HCT116 (cell line): ENCODE results near the gene SRPK3. TPM values are rescaled to one million over a fixed set of nuclear protein-coding genes. Genes with fewer than 3 reads are reported as not detected.
A peak's percentile ranks its signal among the peaks of the same experiment; 100 is the strongest.

Experiments used
- ATAC-seq: fragments of 200-7000 bp; cut with Tn5 transposase; 2 replicates; pipeline ENCODE4 v1.9.1; 2020; ENCODE audit warnings: mild to moderate bottlenecking, moderate library complexity
- BruUV-seq: library from RNA; stranded (reverse); fragments of 400-500 nt; replicated peaks from 2 replicates; lab custom pipeline; 2021; lab: Mats Ljungman, UMichigan
- CTCF ChIA-PET: fragments of 300-600 bp; sonication (Branson Sonifier 250); formaldehyde crosslinking; loops from one replicate; lab custom pipeline; 2021; ENCODE audit warnings: antibody characterized with exemption; lab: Charles Lee
- POLR2A ChIA-PET: fragments of 300-600, 350-600 bp; sonication (Branson Sonifier 250); formaldehyde crosslinking; loops from one replicate; lab custom pipeline; 2021; ENCODE audit warnings: antibody characterized with exemption; lab: Charles Lee
- RAD21 ChIA-PET, 2 experiments: fragments of 300-600 bp; sonication (Branson Sonifier 250); formaldehyde crosslinking; loops; one replicate each; lab custom pipeline; 2023; ENCODE audit warnings: low total read pairs in 2 of 2; ENCODE audit not compliant: uncharacterized antibody in 2 of 2, unreplicated experiment in 2 of 2, low non-redundant PET in 1 of 2; lab: Charles Lee
- DNase-seq: peaks from one replicate; pipeline ENCODE4 v3.0.0-alpha.2; 2010; ENCODE audit warnings: low read depth, low spot score
- H2AFZ ChIP-seq: fragments of 200-600 bp; shearing (Covaris generic), sonication (generic); 2 replicates; pipeline ENCODE4 v1.6.1; 2017; ENCODE audit warnings: low read depth, mixed run types, mixed read lengths, antibody characterized with exemption, low read length; ENCODE audit not compliant: poor library complexity, severe bottlenecking
- H3K27ac ChIP-seq: 2 replicates; pipeline ENCODE4 v1.5.1; 2012; ENCODE audit warnings: low read depth, low read length
- H3K27me3 ChIP-seq: fragments of 200-600 bp; sonication (generic); 2 replicates; pipeline ENCODE4 v1.6.1; 2016; ENCODE audit warnings: mixed run types, low read length, mixed read lengths; ENCODE audit not compliant: insufficient read depth
- H3K36me3 ChIP-seq, 2 experiments: fragments of 200-500 bp in 1 of 2; fragments of 200-600 bp in 1 of 2; sonication (Bioruptor generic) in 1 of 2; sonication (generic) in 1 of 2; 2 replicates each; pipeline versions ENCODE4 v1.5.1 to v1.6.1; 2014 to 2016; ENCODE audit warnings: low read length in 2 of 2, inconsistent platforms in 1 of 2, mixed read lengths in 1 of 2, mixed run types in 1 of 2; ENCODE audit not compliant: insufficient read depth in 2 of 2, control insufficient read depth in 1 of 2
- H3K4me1 ChIP-seq, 2 experiments: fragments of 200-600 bp in 1 of 2; sonication (generic) in 1 of 2; 2 replicates each; pipeline versions ENCODE4 v1.5.1 to v1.6.1; 2012 to 2017; ENCODE audit warnings: low read length in 2 of 2, inconsistent platforms in 1 of 2, mild to moderate bottlenecking in 1 of 2, mixed read lengths in 1 of 2, mixed run types in 1 of 2, moderate library complexity in 1 of 2; ENCODE audit not compliant: insufficient read depth in 2 of 2, control insufficient read depth in 1 of 2
- H3K4me2 ChIP-seq: fragments of 200-600 bp; sonication (generic); 2 replicates; pipeline ENCODE4 v1.6.1; 2017; ENCODE audit warnings: mixed run types, low read length, mixed read lengths
- H3K4me3 ChIP-seq, 2 experiments: fragments of 200-600 bp in 1 of 2; sonication (generic) in 1 of 2; replicated peaks in 1 of 2; 2 replicates each; pipeline ENCODE4 v1.5.1; 2011 to 2016; ENCODE audit warnings: low read length in 2 of 2, control low read depth in 1 of 2, low read depth in 1 of 2, mild to moderate bottlenecking in 1 of 2, mixed read lengths in 1 of 2, mixed run types in 1 of 2
- H3K79me2 ChIP-seq: fragments of 200-600 bp; sonication (generic); 2 replicates; pipeline ENCODE4 v1.6.1; 2017; ENCODE audit warnings: mild to moderate bottlenecking, mixed run types, low read length, moderate library complexity, mixed read lengths; ENCODE audit not compliant: insufficient read depth
- H3K9ac ChIP-seq: fragments of 200-600 bp; sonication (generic); 2 replicates; pipeline ENCODE4 v1.6.1; 2016; ENCODE audit warnings: low read length, mixed read lengths
- H3K9me2 ChIP-seq: fragments of 200-600 bp; sonication (generic), shearing (Covaris generic); 2 replicates; pipeline ENCODE4 v1.6.1; 2017; ENCODE audit warnings: mixed run types, mild to moderate bottlenecking, moderate library complexity; ENCODE audit not compliant: insufficient read depth
- H3K9me3 ChIP-seq, 2 experiments: fragments of 200-500 bp in 1 of 2; fragments of 200-600 bp in 1 of 2; sonication (Bioruptor generic) in 1 of 2; sonication (generic) in 1 of 2; 2 replicates each; pipeline ENCODE4 v1.6.1; 2014 to 2017; ENCODE audit warnings: low read length in 2 of 2, mixed read lengths in 2 of 2, inconsistent platforms in 1 of 2, low read depth in 1 of 2, mild to moderate bottlenecking in 1 of 2, mixed run types in 1 of 2, moderate library complexity in 1 of 2; ENCODE audit not compliant: control insufficient read depth in 1 of 2, insufficient read depth in 1 of 2
- H4K20me1 ChIP-seq: fragments of 200-600 bp; sonication (generic), shearing (Covaris generic); 2 replicates; pipeline ENCODE4 v1.6.1; 2017; ENCODE audit warnings: mixed run types, mild to moderate bottlenecking, moderate library complexity; ENCODE audit not compliant: insufficient read depth
- CEBPB ChIP-seq: IDR thresholded peaks from 2 replicates; pipeline ENCODE4 v1.6.1; 2012; ENCODE audit warnings: low read depth
- ELF1 ChIP-seq: IDR thresholded peaks from 2 replicates; pipeline ENCODE4 v1.6.1; 2012; ENCODE audit warnings: low read depth, borderline replicate concordance
- EZH2phosphoT487 ChIP-seq: fragments of 200-600 bp; IDR thresholded peaks from 2 replicates; pipeline ENCODE4 v1.6.1; 2018; ENCODE audit warnings: antibody characterized with exemption, borderline replicate concordance
- POLR2A ChIP-seq: IDR thresholded peaks from 2 replicates; pipeline ENCODE4 v1.7.0; 2011; ENCODE audit warnings: borderline replicate concordance; ENCODE audit not compliant: insufficient read depth, insufficient read length; ENCODE audit errors: extremely low read depth
- SIN3A ChIP-seq: IDR thresholded peaks from 2 replicates; pipeline ENCODE4 v1.6.1; 2012; ENCODE audit warnings: low read depth
- SP1 ChIP-seq: IDR thresholded peaks from 2 replicates; pipeline ENCODE4 v1.6.1; 2012; ENCODE audit warnings: low read depth
- ZFX ChIP-seq: fragments of 450-650 bp; IDR thresholded peaks from 2 replicates; pipeline ENCODE4 v1.6.1; 2017
- intact Hi-C: fragments of 100-400 bp; cut with micrococcal nuclease; formaldehyde crosslinking; loops from 2 replicates; pipeline ENCODE4 v1.10.0; 2022
- total RNA-seq: library from RNA; stranded (reverse); gene quantifications from one replicate; pipeline ENCODE4 v1.2.1, GENCODE V29; 2021; ENCODE audit not compliant: unreplicated experiment
- TF ChIP-seq, protein P1 (sequence below), 3 experiments: fragments of 200-600 bp in 1 of 3; sonication (generic) in 1 of 3; IDR thresholded peaks in 2 of 3; conservative IDR thresholded peaks in 1 of 3; 2 replicates each; pipeline ENCODE4 v1.5.1; 2012 to 2017; ENCODE audit warnings: low read depth in 2 of 3, low read length in 2 of 3, antibody characterized with exemption in 1 of 3, borderline replicate concordance in 1 of 3, control low read depth in 1 of 3, mild to moderate bottlenecking in 1 of 3, mixed read lengths in 1 of 3, mixed run types in 1 of 3, moderate library complexity in 1 of 3; ENCODE audit not compliant: insufficient read depth in 1 of 3
- TF ChIP-seq, protein P2 (sequence below): IDR thresholded peaks from 2 replicates; pipeline ENCODE4 v1.6.1; 2012

SRPK3 gene
- total RNA-seq, 1 experiment from 2014 or later, result not detected

DNA sequence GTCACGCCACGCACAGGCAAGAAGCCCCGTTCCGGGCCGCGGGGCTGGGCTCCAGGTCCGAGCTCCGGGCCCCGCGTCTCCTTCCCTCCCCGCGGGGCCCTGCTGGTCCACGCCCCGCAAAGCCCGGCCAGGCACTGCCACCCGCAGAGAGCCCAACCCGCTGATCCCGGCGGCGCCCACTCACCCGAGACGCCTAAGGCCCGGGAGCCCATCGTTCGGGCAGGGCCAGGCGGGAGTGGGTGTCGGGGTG is 48.6 kb downstream of the SRPK3 start (continued):
- TF ChIP-seq, protein P1, sequence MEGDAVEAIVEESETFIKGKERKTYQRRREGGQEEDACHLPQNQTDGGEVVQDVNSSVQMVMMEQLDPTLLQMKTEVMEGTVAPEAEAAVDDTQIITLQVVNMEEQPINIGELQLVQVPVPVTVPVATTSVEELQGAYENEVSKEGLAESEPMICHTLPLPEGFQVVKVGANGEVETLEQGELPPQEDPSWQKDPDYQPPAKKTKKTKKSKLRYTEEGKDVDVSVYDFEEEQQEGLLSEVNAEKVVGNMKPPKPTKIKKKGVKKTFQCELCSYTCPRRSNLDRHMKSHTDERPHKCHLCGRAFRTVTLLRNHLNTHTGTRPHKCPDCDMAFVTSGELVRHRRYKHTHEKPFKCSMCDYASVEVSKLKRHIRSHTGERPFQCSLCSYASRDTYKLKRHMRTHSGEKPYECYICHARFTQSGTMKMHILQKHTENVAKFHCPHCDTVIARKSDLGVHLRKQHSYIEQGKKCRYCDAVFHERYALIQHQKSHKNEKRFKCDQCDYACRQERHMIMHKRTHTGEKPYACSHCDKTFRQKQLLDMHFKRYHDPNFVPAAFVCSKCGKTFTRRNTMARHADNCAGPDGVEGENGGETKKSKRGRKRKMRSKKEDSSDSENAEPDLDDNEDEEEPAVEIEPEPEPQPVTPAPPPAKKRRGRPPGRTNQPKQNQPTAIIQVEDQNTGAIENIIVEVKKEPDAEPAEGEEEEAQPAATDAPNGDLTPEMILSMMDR (IDR thresholded peaks at IDR 0.05 in 2 of 3, conservative IDR thresholded peaks at IDR 0.05 in 1 of 3; ENCODE audit: borderline replicate concordance in 1 of 3, insufficient read depth in 1 of 3, low read depth in 2 of 3, low read length in 2 of 3), result no peak
- TF ChIP-seq SP1 (no peak), POLR2A (no peak), EZH2phosphoT487 (no peak), CEBPB (no peak), ZFX (no peak)

DNA sequence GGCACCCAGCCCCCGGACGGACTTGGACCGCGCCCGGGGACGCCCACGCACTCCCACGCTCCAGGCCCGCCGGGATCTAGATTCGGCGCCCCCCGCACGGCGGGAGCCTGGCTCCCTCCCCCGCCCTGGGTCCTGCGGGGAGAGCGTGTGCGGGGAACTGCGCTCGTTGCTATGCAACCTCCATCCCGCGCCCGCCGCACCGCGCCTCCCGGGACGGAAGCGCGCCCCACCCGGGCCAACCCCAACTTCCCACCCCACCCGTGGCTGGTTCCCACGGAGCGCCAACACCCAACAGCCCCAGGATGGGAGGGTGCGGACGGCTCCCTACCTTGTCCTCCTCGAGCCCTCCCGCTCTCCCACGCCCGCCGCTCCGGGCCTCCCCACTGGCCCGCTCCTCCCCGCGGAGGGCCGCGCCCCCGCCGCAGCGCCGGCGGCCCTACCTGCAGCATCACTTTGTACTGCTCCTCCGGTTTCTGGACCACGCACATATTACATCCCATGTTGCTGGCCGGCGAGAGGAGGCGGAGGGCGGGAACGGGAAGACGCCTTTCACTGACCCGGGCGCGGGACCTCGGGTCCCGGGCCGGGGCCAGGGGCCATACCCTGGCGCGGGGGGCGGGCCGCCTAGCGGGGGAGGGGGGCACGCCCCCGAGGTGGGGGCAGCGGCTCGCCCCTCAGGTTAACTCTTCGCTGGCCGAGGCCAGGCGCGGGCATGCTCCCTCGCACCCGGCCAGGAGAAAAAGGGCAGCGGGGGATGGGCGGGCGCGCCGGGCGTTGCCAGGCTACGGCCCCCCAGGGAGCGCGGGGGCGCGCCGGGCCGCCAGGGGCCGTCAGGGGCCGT is 49.2 kb downstream of the SRPK3 start, which contains the start of gene PDZD4:
Gene PDZD4, minus strand, starts transcription at position 746 of the 841 bp plus-strand sequence. Its CDS starts 246 bp downstream, at position 500.
- ATAC-seq, result no peak
- Histone ChIP-seq H3K27me3 (no peaks in the 10 kb centered on the region), H3K4me3 (no peak within 1 kb of the TSS), H3K4me2 (peak within 1 kb of the TSS; percentile 63), H3K36me3 (no peaks in the 10 kb centered on the region), H3K9me2 (no peaks in the 10 kb centered on the region), H3K79me2 (no peaks in the 10 kb centered on the region), H3K4me1 (peaks cover 0 to 13% of the 10 kb centered on the region in 2 experiments; a peak in 2 of 4 replicates), H4K20me1 (no peaks in the 10 kb centered on the region), H3K9me3 (no peaks in the 10 kb centered on the region)
- BruUV-seq, result no TSS peak
- RAD21 ChIA-PET, result no interaction called here
- intact Hi-C loops, result no loop called here
- DNase-seq, result no peak
- TF ChIP-seq POLR2A (no peak), SIN3A (no peak), EZH2phosphoT487 (no peak), ELF1 (no peak), ZFX (no peak)
- TF ChIP-seq, protein P2, sequence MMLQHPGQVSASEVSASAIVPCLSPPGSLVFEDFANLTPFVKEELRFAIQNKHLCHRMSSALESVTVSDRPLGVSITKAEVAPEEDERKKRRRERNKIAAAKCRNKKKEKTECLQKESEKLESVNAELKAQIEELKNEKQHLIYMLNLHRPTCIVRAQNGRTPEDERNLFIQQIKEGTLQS, result no peak
- TF ChIP-seq, all 23 proteins: peak for 0
- no peak within 1 kb of the TSS for H2AFZ ChIP-seq
- POLR2A ChIA-PET, result no interaction called here
- CTCF ChIA-PET, result no interaction called here
- H3K9ac ChIP-seq, result no peak within 1 kb of the TSS
- H3K27ac ChIP-seq, result no peak within 1 kb of the TSS
